A549 (cell line): ENCODE measurements around the gene CCDC85C. TPM values are rescaled to one million over a fixed set of nuclear protein-coding genes. Genes with fewer than 3 reads are reported as not detected.
A peak's percentile ranks its signal among the peaks of the same experiment; 100 is the strongest.

Experiments
- ATOH8 ChIP-seq: fragments of 250-450 bp; sonication (Bioruptor Pico); IDR thresholded peaks from 2 replicates; pipeline ENCODE4 v1.5.0; 2020; ENCODE audit warnings: low read depth, mild to moderate bottlenecking, moderate library complexity
- BCL3 ChIP-seq: fragments of >200 bp; sonication (Bioruptor Twin); formaldehyde crosslinking; IDR thresholded peaks from 3 replicates; pipeline ENCODE4 v1.6.1; 2016
- BHLHE40 ChIP-seq: IDR thresholded peaks from 2 replicates; pipeline ENCODE4 v1.6.1; 2012; ENCODE audit warnings: low read depth, low read length, inconsistent platforms
- CBX2 ChIP-seq: fragments of 200-600 bp; sonication (generic); IDR thresholded peaks from 2 replicates; pipeline ENCODE4 v1.6.1; 2016; ENCODE audit warnings: low read depth, mild to moderate bottlenecking, borderline replicate concordance
- CBX8 ChIP-seq: fragments of 200-600 bp; sonication (generic); IDR thresholded peaks from 2 replicates; pipeline ENCODE4 v1.6.1; 2016
- CEBPB ChIP-seq, 2 experiments: fragments of >200 bp in 1 of 2; sonication (Bioruptor Twin) in 1 of 2; formaldehyde crosslinking in 1 of 2; IDR thresholded peaks; 2 replicates each; pipeline ENCODE4 v1.6.1; 2012 to 2016
- CHD4 ChIP-seq: fragments of 200-600 bp; sonication (generic); IDR thresholded peaks from 2 replicates; pipeline ENCODE4 v1.6.1; 2016; ENCODE audit warnings: antibody characterized with exemption, mild to moderate bottlenecking, borderline replicate concordance
- CTCF ChIP-seq: fragments of >200 bp; sonication (Bioruptor Twin); formaldehyde crosslinking; IDR thresholded peaks from 3 replicates; pipeline ENCODE4 v1.5.1; 2016
- ELK1 ChIP-seq: fragments of 150-350 bp; IDR thresholded peaks from 2 replicates; pipeline ENCODE4 v1.6.1; 2014; ENCODE audit warnings: low read depth, mild to moderate bottlenecking, low read length
- EP300 ChIP-seq, 2 experiments: fragments of >200 bp; sonication (Bioruptor Twin); formaldehyde crosslinking; IDR thresholded peaks; 2 replicates in 1 of 2; 3 replicates in 1 of 2; pipeline ENCODE4 v1.6.1; 2016 to 2017
- FOSL2 ChIP-seq, 2 experiments: fragments of 450-650 bp in 1 of 2; fragments of >200 bp in 1 of 2; sonication (Bioruptor Twin) in 1 of 2; formaldehyde crosslinking; IDR thresholded peaks; 2 replicates each; pipeline versions ENCODE4 v1.5.0 to v1.6.1; 2016 to 2020; ENCODE audit warnings: mild to moderate bottlenecking in 1 of 2, moderate library complexity in 1 of 2
- HMGXB4 ChIP-seq: fragments of 250-450 bp; sonication (Bioruptor Pico); IDR thresholded peaks from 2 replicates; pipeline ENCODE4 v1.5.0; 2021; ENCODE audit warnings: mild to moderate bottlenecking, moderate library complexity, borderline replicate concordance
- HOXA7 ChIP-seq: fragments of 250-450 bp; sonication (Bioruptor Pico); IDR thresholded peaks from 2 replicates; pipeline ENCODE4 v1.5.0; 2020; ENCODE audit warnings: mild to moderate bottlenecking, moderate library complexity
- HOXB13 ChIP-seq: fragments of 250-450 bp; sonication (Bioruptor Pico); IDR thresholded peaks from 2 replicates; pipeline ENCODE4 v1.5.0; 2020; ENCODE audit warnings: low read depth, mild to moderate bottlenecking, moderate library complexity
- HOXB5 ChIP-seq: fragments of 250-450 bp; sonication (Bioruptor Pico); IDR thresholded peaks from 2 replicates; pipeline ENCODE4 v1.5.0; 2020; ENCODE audit warnings: mild to moderate bottlenecking, moderate library complexity
- JUN ChIP-seq, 2 experiments: fragments of >200 bp; sonication (Bioruptor Twin); formaldehyde crosslinking; IDR thresholded peaks; 2 replicates in 1 of 2; 3 replicates in 1 of 2; pipeline ENCODE4 v1.6.1; 2016 to 2017
- MYC ChIP-seq: IDR thresholded peaks from 2 replicates; pipeline ENCODE4 v1.6.1; 2012; ENCODE audit warnings: mild to moderate bottlenecking, inconsistent platforms, low read length, improper control_type of control experiment, borderline replicate concordance
- NFE2L2 ChIP-seq: fragments of 150-350 bp; conservative IDR thresholded peaks from 2 replicates; pipeline ENCODE4 v1.6.1; 2014; ENCODE audit warnings: low read length
- NPAS2 ChIP-seq: fragments of 250-450 bp; sonication (Bioruptor Pico); IDR thresholded peaks from 2 replicates; pipeline ENCODE4 v1.8.0; 2022; ENCODE audit warnings: mild to moderate bottlenecking, moderate library complexity, borderline replicate concordance
- NR3C1 ChIP-seq: fragments of >200 bp; sonication (Bioruptor Twin); formaldehyde crosslinking; IDR thresholded peaks from 3 replicates; pipeline ENCODE4 v1.6.1; 2017
- PHF8 ChIP-seq: fragments of 200-600 bp; sonication (generic); IDR thresholded peaks from 2 replicates; pipeline ENCODE4 v1.6.1; 2016; ENCODE audit warnings: low read depth, mild to moderate bottlenecking, antibody characterized with exemption, moderate library complexity, borderline replicate concordance
- POLR2A ChIP-seq: IDR thresholded peaks from 2 replicates; pipeline ENCODE4 v1.6.1; 2012; ENCODE audit warnings: mild to moderate bottlenecking, low read length
- POLR2AphosphoS2 ChIP-seq: conservative IDR thresholded peaks from 2 replicates; pipeline ENCODE4 v1.6.1; 2012; ENCODE audit warnings: low read length, improper control_type of control experiment, inconsistent platforms
- RCOR1 ChIP-seq: fragments of 150-350 bp; IDR thresholded peaks from 2 replicates; pipeline ENCODE4 v1.6.1; 2014; ENCODE audit warnings: antibody characterized with exemption, low read length, low read depth
- REST ChIP-seq: fragments of 200-600 bp; sonication (generic); IDR thresholded peaks from 2 replicates; pipeline ENCODE4 v1.6.1; 2016; ENCODE audit warnings: antibody characterized with exemption, mild to moderate bottlenecking, moderate library complexity
- RFX5 ChIP-seq: fragments of 450-650 bp; IDR thresholded peaks from 2 replicates; pipeline ENCODE4 v1.7.1; 2014; ENCODE audit warnings: antibody characterized with exemption, mild to moderate bottlenecking, moderate library complexity
- SMC3 ChIP-seq: fragments of >200 bp; sonication (Bioruptor Twin); formaldehyde crosslinking; IDR thresholded peaks from 3 replicates; pipeline ENCODE4 v1.6.1; 2018; ENCODE audit warnings: inconsistent platforms
- TFCP2L1 ChIP-seq: fragments of 250-450 bp; sonication (Bioruptor Pico); IDR thresholded peaks from 2 replicates; pipeline ENCODE4 v1.5.0; 2021; ENCODE audit warnings: mild to moderate bottlenecking
- TP53 ChIP-seq: fragments of 250-450 bp; sonication (Bioruptor Pico); IDR thresholded peaks from 2 replicates; pipeline ENCODE4 v1.5.0; 2021; ENCODE audit warnings: mild to moderate bottlenecking, moderate library complexity
- ZC3H11A ChIP-seq: fragments of 450-650 bp; IDR thresholded peaks from 2 replicates; pipeline ENCODE4 v1.6.1; 2014; ENCODE audit warnings: antibody characterized with exemption, mild to moderate bottlenecking
- ZFP36 ChIP-seq: fragments of 450-650 bp; IDR thresholded peaks from 2 replicates; pipeline ENCODE4 v1.6.1; 2014; ENCODE audit warnings: borderline replicate concordance; ENCODE audit not compliant: partially characterized antibody
- ZNF302 ChIP-seq: fragments of 250-450 bp; sonication (Bioruptor Pico); IDR thresholded peaks from 2 replicates; pipeline ENCODE4 v1.9.0; 2021; ENCODE audit warnings: inconsistent platforms, mild to moderate bottlenecking, moderate library complexity
- polyA plus RNA-seq, 4 experiments: library from polyadenylated mRNA; depleted of rRNA in 3 of 4; stranded (reverse); fragments of >200 nt; fragmentation: RNase III in 1 of 4; extraction: RNeasy Plus Mini Kit Qiagen cat#74134 plus additional on column Dnase treatment in 1 of 4; gene quantifications; 2 replicates in 3 of 4; 3 replicates in 1 of 4; pipeline ENCODE4 v1.2.3, GENCODE V29; 2011 to 2017

Gene CCDC85C
- polyA plus RNA-seq, 2 of the 4 experiments (the other 2 are of a cell fraction) = 11.4 to 31.4 TPM

GRCh38 chr14:99480917-99481744, 122.9 kb downstream of the CCDC85C start, which contains the start of gene CCNK (continued):
- TF ChIP-seq BCL3 (peak; percentile 85; the same call in 2 of the 3 replicates), POLR2A (peak; percentile 93), NR3C1 (no peak), RFX5 (peak; percentile 88), CBX2 (no peak), CTCF (no peak), ELK1 (no peak), NFE2L2 (no peak), HOXA7 (CRISPR knock-in tag) (no peak), CHD4 (no peak), BHLHE40 (no peak), FOSL2 (IDR thresholded peaks at IDR 0.05) (no peak), FOSL2 (CRISPR knock-in tag; IDR thresholded peaks at IDR 0.05) (no peak), ATOH8 (no peak), MYC (no peak), RCOR1 (no peak), TP53 (CRISPR knock-in tag) (no peak), HMGXB4 (CRISPR knock-in tag) (no peak), REST (no peak), PHF8 (peak; percentile 95), NPAS2 (CRISPR knock-in tag) (no peak), JUN (IDR thresholded peaks at IDR 0.05) (peak in 1 of 2 experiments; percentile 81; a peak in 3 of 5 replicates), ZFP36 (no peak), TFCP2L1 (CRISPR knock-in tag) (no peak), HOXB13 (CRISPR knock-in tag) (no peak), EP300 (IDR thresholded peaks at IDR 0.05) (no peak), HOXB5 (CRISPR knock-in tag) (no peak), CBX8 (no peak), SMC3 (no peak), ZNF302 (CRISPR knock-in tag) (no peak), ZC3H11A (no peak), POLR2AphosphoS2 (no peak), CEBPB (IDR thresholded peaks at IDR 0.05) (peak; percentile 78 to 85)
